ENCODE measurements around the gene KCNK15. TPM values are rescaled to one million over a fixed set of nuclear protein-coding genes. Genes with fewer than 3 reads are reported as not detected.

The KCNK15 gene
- total and polyA plus RNA-seq, 10 donors = 0.06 to 0.92 (median 0.26) TPM; not detected in 3

DNA sequence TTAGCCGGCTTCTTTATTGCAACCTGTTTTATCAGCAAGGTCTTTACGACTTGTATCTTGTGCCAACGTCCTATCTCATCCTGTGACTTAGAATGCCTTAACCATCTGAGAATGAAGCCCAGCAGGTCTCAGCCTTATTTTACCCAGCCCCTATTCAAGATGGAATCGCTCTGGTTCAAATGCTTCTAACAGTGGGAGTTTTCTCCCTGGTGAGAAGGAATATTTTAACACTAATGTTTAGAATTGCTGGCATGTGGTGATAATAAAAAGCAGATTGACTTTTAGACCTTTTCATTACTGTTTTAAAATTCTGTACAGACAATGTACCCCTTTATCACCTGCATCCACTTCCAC lies 9.9 kb upstream of the KCNK15 start:
- intact Hi-C loops (cut with DNase I; ENCODE audit: low total_unique reads) = no loop called here
- Histone ChIP-seq H3K27ac (peak overlapping the region in 4 of 8 donors; percentile 11 to 49 (median 16)), H3K4me3 (peak overlapping the region in 1 of 8 donors; percentile 52)

GRCh38 chr20:44736170-44737021 lies 9.3 kb upstream of the KCNK15 start:
- 31 to 54% (median 41%) methylated on average over 6 of the region's 6 CpGs for WGBS, 5 donors
- Histone ChIP-seq H3K27me3 (replicated peaks in 1 of 7) (no peaks in the 10 kb centered on the region), H3K4me1 (peaks cover 0 to 3% (median 0%) of the 10 kb centered on the region in 6 donors), H3K9me3 (peaks cover 0 to 15% (median 0%) of the 10 kb centered on the region in 8 donors), H3K4me3 (peak overlapping the region in 1 of 8 donors; percentile 52), H3K36me3 (no peaks in the 10 kb centered on the region), H3K27ac (peak overlapping the region in 4 of 8 donors; percentile 11 to 49 (median 16))
- intact Hi-C loops (cut with DNase I; ENCODE audit: low total_unique reads) = no loop called here
- DNase-seq = no peak
- no peak for TF ChIP-seq POLR2A (IDR thresholded peaks at IDR 0.05)
- peak in 1 of 3 donors; percentile 43 for TF ChIP-seq POLR2AphosphoS5 (IDR thresholded peaks at IDR 0.05)
- TF ChIP-seq, protein P1, sequence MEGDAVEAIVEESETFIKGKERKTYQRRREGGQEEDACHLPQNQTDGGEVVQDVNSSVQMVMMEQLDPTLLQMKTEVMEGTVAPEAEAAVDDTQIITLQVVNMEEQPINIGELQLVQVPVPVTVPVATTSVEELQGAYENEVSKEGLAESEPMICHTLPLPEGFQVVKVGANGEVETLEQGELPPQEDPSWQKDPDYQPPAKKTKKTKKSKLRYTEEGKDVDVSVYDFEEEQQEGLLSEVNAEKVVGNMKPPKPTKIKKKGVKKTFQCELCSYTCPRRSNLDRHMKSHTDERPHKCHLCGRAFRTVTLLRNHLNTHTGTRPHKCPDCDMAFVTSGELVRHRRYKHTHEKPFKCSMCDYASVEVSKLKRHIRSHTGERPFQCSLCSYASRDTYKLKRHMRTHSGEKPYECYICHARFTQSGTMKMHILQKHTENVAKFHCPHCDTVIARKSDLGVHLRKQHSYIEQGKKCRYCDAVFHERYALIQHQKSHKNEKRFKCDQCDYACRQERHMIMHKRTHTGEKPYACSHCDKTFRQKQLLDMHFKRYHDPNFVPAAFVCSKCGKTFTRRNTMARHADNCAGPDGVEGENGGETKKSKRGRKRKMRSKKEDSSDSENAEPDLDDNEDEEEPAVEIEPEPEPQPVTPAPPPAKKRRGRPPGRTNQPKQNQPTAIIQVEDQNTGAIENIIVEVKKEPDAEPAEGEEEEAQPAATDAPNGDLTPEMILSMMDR (IDR thresholded peaks at IDR 0.05 in 8 of 11, conservative IDR thresholded peaks at IDR 0.05 in 3 of 11) = peak in 1 of 11 experiments; percentile 8

More for the DNA sequence above, 9.9 kb upstream of the KCNK15 start:
- 90 to 98% (median 95%) methylated on average over 4 of the region's 4 CpGs for WGBS, 5 donors
- TF ChIP-seq, protein P1 (IDR thresholded peaks at IDR 0.05 in 8 of 11, conservative IDR thresholded peaks at IDR 0.05 in 3 of 11) = no peak
- Histone ChIP-seq H3K36me3 (no peaks in the 10 kb centered on the region), H3K4me1 (peaks cover 0 to 3% (median 0%) of the 10 kb centered on the region in 6 donors), H3K27me3 (replicated peaks in 1 of 7) (no peaks in the 10 kb centered on the region), H3K9me3 (peaks cover 0 to 15% (median 0%) of the 10 kb centered on the region in 8 donors)
- no peak for DNase-seq

DNA sequence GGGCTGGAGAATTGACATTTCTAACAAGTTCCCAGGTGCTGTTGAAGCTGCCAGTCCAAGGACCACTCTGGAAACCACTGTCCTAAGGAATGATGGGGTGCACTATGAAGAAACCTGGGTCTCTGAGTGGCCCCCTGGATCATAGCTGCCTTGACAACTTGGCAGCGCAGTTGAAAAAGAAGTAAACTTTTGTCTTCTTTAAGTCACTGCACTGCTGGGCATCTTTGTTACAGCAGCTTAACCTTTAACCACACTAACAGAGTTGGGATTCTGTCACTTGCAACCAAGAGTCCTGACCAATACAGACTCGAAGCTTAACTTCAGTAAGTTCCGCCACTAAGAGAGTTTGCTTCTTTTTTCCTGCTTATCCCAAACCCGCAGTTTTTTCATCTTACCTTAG lies 8.5 kb upstream of the KCNK15 start:
- Histone ChIP-seq H3K9me3 (peaks cover 0 to 15% (median 0%) of the 10 kb centered on the region in 8 donors), H3K27me3 (replicated peaks in 1 of 7) (peaks cover 0 to under 1% (median 0%) of the 10 kb centered on the region in 7 donors), H3K4me3 (no peak overlapping the region), H3K4me1 (peaks cover 0 to 3% (median 0%) of the 10 kb centered on the region in 6 donors), H3K36me3 (no peaks in the 10 kb centered on the region), H3K27ac (no peak overlapping the region)
- intact Hi-C loops (cut with DNase I; ENCODE audit: low total_unique reads) = no loop called here
- TF ChIP-seq POLR2AphosphoS5 (IDR thresholded peaks at IDR 0.05) (no peak), POLR2A (IDR thresholded peaks at IDR 0.05) (no peak)
- TF ChIP-seq, protein P1 (IDR thresholded peaks at IDR 0.05 in 8 of 11, conservative IDR thresholded peaks at IDR 0.05 in 3 of 11) = no peak
- WGBS, 5 donors = 94 to 97% (median 97%) methylated on average over 4 of the region's 4 CpGs
- no peak for DNase-seq

GRCh38 chr20:44738813-44739477 lies 6.7 kb upstream of the KCNK15 start:
- Histone ChIP-seq H3K9me3 (peaks cover 0 to 15% (median 0%) of the 10 kb centered on the region in 8 donors), H3K27me3 (replicated peaks in 1 of 7) (peaks cover 0 to 7% (median 0%) of the 10 kb centered on the region in 7 donors), H3K36me3 (no peaks in the 10 kb centered on the region), H3K27ac (no peak overlapping the region), H3K4me1 (peaks cover 0 to 3% (median 0%) of the 10 kb centered on the region in 6 donors), H3K4me3 (peak overlapping the region in 1 of 8 donors; percentile 32)
- no peak for DNase-seq
- intact Hi-C loops (cut with DNase I; ENCODE audit: low total_unique reads) = no loop called here
- WGBS, 5 donors = 74 to 84% (median 76%) methylated on average over 7 of the region's 7 CpGs
- no peak for TF ChIP-seq POLR2AphosphoS5 (IDR thresholded peaks at IDR 0.05)
- TF ChIP-seq POLR2A (IDR thresholded peaks at IDR 0.05) = no peak
- TF ChIP-seq, protein P1 (IDR thresholded peaks at IDR 0.05 in 8 of 11, conservative IDR thresholded peaks at IDR 0.05 in 3 of 11) = no peak
